H1 (cell line): ENCODE results near the gene SLC26A6. TPM values are rescaled to one million over a fixed set of nuclear protein-coding genes. Genes with fewer than 3 reads are reported as not detected.

Experiments
- CTCF ChIA-PET: fragments of 300-600 bp; sonication (Branson Sonifier 250); formaldehyde crosslinking; loops from one replicate; lab custom pipeline; 2021; ENCODE audit not compliant: partially characterized antibody; lab: Charles Lee
- POLR2A ChIA-PET: fragments of 300-600 bp; sonication (Branson Sonifier 250); formaldehyde crosslinking; loops from one replicate; lab custom pipeline; 2021; ENCODE audit warnings: inconsistent platforms; ENCODE audit not compliant: partially characterized antibody; lab: Charles Lee
- DNase-seq, 2 experiments: peaks; one replicate each; pipeline versions ENCODE4 v3.0.0 to v3.0.0-alpha.2; 2010 to 2022; ENCODE audit warnings: low spot score in 2 of 2, low read depth in 1 of 2, mixed read lengths in 1 of 2
- FAIRE-seq: peaks from 2 replicates; lab custom pipeline; 2011; peaks lifted over from hg19 to GRCh38; lab: Jason Lieb, UNC
- H2AFZ ChIP-seq: 2 replicates; pipeline ENCODE4 v1.8.1; 2012; ENCODE audit warnings: low read length, inconsistent platforms
- H2AK5ac ChIP-seq: 2 replicates; pipeline ENCODE4 v1.6.1; 2013; ENCODE audit warnings: low read depth, low read length
- H2BK120ac ChIP-seq: replicated peaks from 2 replicates; pipeline ENCODE3; 2013; ENCODE audit warnings: low read depth, low read length, inconsistent platforms
- H2BK12ac ChIP-seq: 2 replicates; pipeline ENCODE4 v1.6.1; 2013; ENCODE audit warnings: low read depth, low read length
- H2BK15ac ChIP-seq: 2 replicates; pipeline ENCODE4 v1.6.1; 2013; ENCODE audit warnings: low read length
- H2BK20ac ChIP-seq: 2 replicates; pipeline ENCODE4 v1.6.1; 2013; ENCODE audit warnings: low read length
- H2BK5ac ChIP-seq: 2 replicates; pipeline ENCODE4 v1.6.1; 2013; ENCODE audit warnings: low read depth, low read length
- H3K14ac ChIP-seq: 2 replicates; pipeline ENCODE4 v1.6.1; 2013; ENCODE audit warnings: inconsistent platforms; ENCODE audit not compliant: insufficient read length
- H3K18ac ChIP-seq: 2 replicates; pipeline ENCODE4 v1.6.1; 2013; ENCODE audit warnings: low read length; ENCODE audit errors: extremely low read depth
- H3K23ac ChIP-seq: 2 replicates; pipeline ENCODE4 v1.6.1; 2013; ENCODE audit warnings: inconsistent platforms; ENCODE audit not compliant: insufficient read length
- H3K23me2 ChIP-seq: 2 replicates; pipeline ENCODE4 v1.6.1; 2013; ENCODE audit warnings: low read depth, low read length
- H3K27ac ChIP-seq: 2 replicates; pipeline ENCODE4 v1.6.1; 2011; ENCODE audit warnings: low read depth, low read length, inconsistent platforms
- H3K27me3 ChIP-seq, 4 experiments: replicated peaks in 1 of 4; 1 replicate in 1 of 4; 2 replicates in 3 of 4; pipeline versions ENCODE4 v1.6.1 to v1.8.1; 2011 to 2013; ENCODE audit warnings: low read length in 3 of 4, mild to moderate bottlenecking in 3 of 4, inconsistent platforms in 2 of 4, mixed read lengths in 2 of 4, moderate library complexity in 1 of 4; ENCODE audit not compliant: control insufficient read depth in 3 of 4, insufficient read depth in 3 of 4; ENCODE audit errors: extremely low read depth in 1 of 4
- H3K36me3 ChIP-seq, 4 experiments: 2 replicates each; pipeline versions ENCODE4 v1.6.1 to v1.8.1; 2011 to 2013; ENCODE audit warnings: mild to moderate bottlenecking in 4 of 4, low read length in 3 of 4, moderate library complexity in 2 of 4, control low read depth in 1 of 4, inconsistent platforms in 1 of 4; ENCODE audit not compliant: insufficient read depth in 4 of 4, control insufficient read depth in 2 of 4
- H3K4ac ChIP-seq: replicated peaks from 2 replicates; pipeline ENCODE3; 2013; ENCODE audit warnings: low read length, low read depth, mixed read lengths, inconsistent platforms; ENCODE audit not compliant: insufficient read length
- H3K4me1 ChIP-seq, 4 experiments: replicated peaks in 1 of 4; 1 replicate in 1 of 4; 2 replicates in 3 of 4; pipeline versions ENCODE4 v1.6.1 to v1.8.1; 2011 to 2013; ENCODE audit warnings: low read length in 3 of 4, inconsistent platforms in 2 of 4, mixed read lengths in 1 of 4; ENCODE audit not compliant: insufficient read depth in 4 of 4, control insufficient read depth in 3 of 4
- H3K4me2 ChIP-seq, 2 experiments: 2 replicates each; pipeline versions ENCODE4 v1.6.1 to v1.8.1; 2011 to 2013; ENCODE audit warnings: low read depth in 2 of 2, low read length in 2 of 2, control low read depth in 1 of 2, inconsistent platforms in 1 of 2, mild to moderate bottlenecking in 1 of 2; ENCODE audit not compliant: insufficient read depth in 1 of 2
- H3K4me3 ChIP-seq, 4 experiments: fragments of 200-600, 300-600 bp in 1 of 4; sonication (generic), shearing (Covaris generic), sonication (Bioruptor Twin) in 1 of 4; 2 replicates each; pipeline versions ENCODE4 v1.5.1 to v1.8.1; 2011 to 2016; ENCODE audit warnings: low read length in 4 of 4, low read depth in 3 of 4, control low read depth in 2 of 4, inconsistent platforms in 2 of 4, mild to moderate bottlenecking in 2 of 4, mixed read lengths in 1 of 4, moderate library complexity in 1 of 4; ENCODE audit not compliant: insufficient read depth in 2 of 4; ENCODE audit errors: extremely low read depth in 1 of 4
- H3K56ac ChIP-seq: replicated peaks from 2 replicates; pipeline ENCODE3; 2013; ENCODE audit warnings: low read depth, mild to moderate bottlenecking, mixed read lengths, low read length, inconsistent platforms; ENCODE audit not compliant: insufficient read length
- H3K79me1 ChIP-seq: 2 replicates; pipeline ENCODE4 v1.6.1; 2013; ENCODE audit warnings: low read depth, low read length, control low read depth
- H3K79me2 ChIP-seq, 2 experiments: 2 replicates each; pipeline versions ENCODE4 v1.6.1 to v1.8.1; 2012 to 2013; ENCODE audit warnings: low read length in 2 of 2, mild to moderate bottlenecking in 2 of 2, inconsistent platforms in 1 of 2; ENCODE audit not compliant: insufficient read depth in 2 of 2, control insufficient read depth in 1 of 2
- H3K9ac ChIP-seq, 4 experiments: replicated peaks in 1 of 4; 1 replicate in 1 of 4; 2 replicates in 3 of 4; pipeline versions ENCODE4 v1.6.1 to v1.8.1; 2011 to 2013; ENCODE audit warnings: low read depth in 3 of 4, low read length in 3 of 4, control low read depth in 2 of 4, mild to moderate bottlenecking in 2 of 4, moderate library complexity in 2 of 4, inconsistent platforms in 1 of 4; ENCODE audit errors: extremely low read depth in 1 of 4
- H3K9me3 ChIP-seq, 2 experiments: 2 replicates each; pipeline versions ENCODE4 v1.6.1 to v1.8.1; 2012 to 2013; ENCODE audit warnings: mild to moderate bottlenecking in 2 of 2, moderate library complexity in 2 of 2, control low read depth in 1 of 2, inconsistent platforms in 1 of 2, low read depth in 1 of 2, low read length in 1 of 2, mixed read lengths in 1 of 2; ENCODE audit not compliant: insufficient read depth in 2 of 2
- H4K20me1 ChIP-seq, 2 experiments: replicated peaks in 1 of 2; 2 replicates each; pipeline versions ENCODE3 to v1.8.1; 2011 to 2013; ENCODE audit warnings: inconsistent platforms in 2 of 2, low read length in 2 of 2, mild to moderate bottlenecking in 1 of 2; ENCODE audit not compliant: insufficient read depth in 2 of 2, control insufficient read depth in 1 of 2
- H4K5ac ChIP-seq: 2 replicates; pipeline ENCODE4 v1.6.1; 2013; ENCODE audit warnings: low read length, low read depth, mixed read lengths, inconsistent platforms; ENCODE audit not compliant: insufficient read length
- H4K8ac ChIP-seq: 2 replicates; pipeline ENCODE4 v1.8.0; 2013; ENCODE audit warnings: mild to moderate bottlenecking, moderate library complexity, low read length, inconsistent platforms; ENCODE audit not compliant: insufficient read depth; ENCODE audit errors: extremely low read depth
- H4K91ac ChIP-seq: replicated peaks from 2 replicates; pipeline ENCODE3; 2013; ENCODE audit warnings: low read length, mixed read lengths, inconsistent platforms; ENCODE audit not compliant: insufficient read length
- BCL11A ChIP-seq, 2 experiments: IDR thresholded peaks; one replicate each; pipeline ENCODE4 v1.6.1; 2011; ENCODE audit warnings: low read depth in 2 of 2, low read length in 2 of 2, mild to moderate bottlenecking in 2 of 2
- CTCF ChIP-seq, 3 experiments: IDR thresholded peaks; 1 replicate in 2 of 3; 2 replicates in 1 of 3; pipeline versions ENCODE4 v1.5.1 to v1.6.1; 2011; ENCODE audit warnings: low read length in 3 of 3, mild to moderate bottlenecking in 3 of 3, inconsistent platforms in 2 of 3, low read depth in 1 of 3, moderate library complexity in 1 of 3; ENCODE audit not compliant: insufficient read depth in 1 of 3; ENCODE audit errors: control extremely low read depth in 1 of 3
- EZH2 ChIP-seq: fragments of 200-600 bp; sonication (generic); IDR thresholded peaks from 2 replicates; pipeline ENCODE4 v1.7.1; 2012; ENCODE audit warnings: low read depth, mild to moderate bottlenecking, moderate library complexity, low read length, inconsistent platforms; ENCODE audit not compliant: severe bottlenecking
- GABPA ChIP-seq: IDR thresholded peaks from 2 replicates; pipeline ENCODE4 v1.6.1; 2011; ENCODE audit warnings: mild to moderate bottlenecking, low read length, moderate library complexity, borderline replicate concordance; ENCODE audit not compliant: insufficient read depth
- JUN ChIP-seq: IDR thresholded peaks from 2 replicates; pipeline ENCODE4 v1.6.1; 2011; ENCODE audit warnings: low read depth, mild to moderate bottlenecking, improper control_type of control experiment, low read length
- KDM1A ChIP-seq: fragments of 200-600, 300-600 bp; sonication (generic); IDR thresholded peaks from 2 replicates; pipeline ENCODE4 v1.7.1; 2016; ENCODE audit warnings: mild to moderate bottlenecking, low read length, borderline replicate concordance
- RXRA ChIP-seq: IDR thresholded peaks from 2 replicates; pipeline ENCODE4 v1.6.1; 2011; ENCODE audit warnings: low read depth, mild to moderate bottlenecking, low read length, moderate library complexity; ENCODE audit not compliant: insufficient read depth
- SP2 ChIP-seq: IDR thresholded peaks from 2 replicates; pipeline ENCODE4 v1.6.1; 2012; ENCODE audit warnings: mild to moderate bottlenecking, low read length, inconsistent platforms
- TAF1 ChIP-seq: IDR thresholded peaks from 2 replicates; pipeline ENCODE4 v1.6.1; 2011; ENCODE audit warnings: mild to moderate bottlenecking, low read depth, low read length
- USF2 ChIP-seq: IDR thresholded peaks from 2 replicates; pipeline ENCODE4 v1.6.1; 2011; ENCODE audit warnings: low read length, improper control_type of control experiment
- WGBS, 2 experiments: shearing (Covaris generic) in 1 of 2; methylation state at CpG; one replicate each; pipeline versions ENCODE4 v1.1.6 to v1.1.7; 2013 to 2015; ENCODE audit warnings: low lambda C conversion rate in 2 of 2, mixed read lengths in 2 of 2, inconsistent platforms in 1 of 2, low coverage in 1 of 2, missing lambda C conversion rate in 1 of 2; ENCODE audit not compliant: insufficient replicate concordance in 2 of 2, insufficient coverage in 1 of 2, insufficient read length in 1 of 2; ENCODE audit errors: extremely low coverage in 1 of 2, missing lambda C conversion rate in 1 of 2; 5-methylcytosine and 5-hydroxymethylcytosine counted together
- polyA plus RNA-seq, 7 experiments: library from polyadenylated mRNA; depleted of rRNA in 3 of 7; stranded (reverse) in 5 of 7; unstranded in 2 of 7; fragments of >200 nt in 5 of 7; fragments of 200-250 nt in 2 of 7; gene quantifications; 1 replicate in 5 of 7; 2 replicates in 1 of 7; 4 replicates in 1 of 7; pipeline versions ENCODE4 v1.2.1 to v1.2.3, GENCODE V29; 2011 to 2013; ENCODE audit warnings: missing spikeins in 2 of 7, mixed read lengths in 2 of 7
- total RNA-seq: library from RNA; stranded (reverse); fragmentation: NEBNext Ultra II Directional; extraction: Animal tissue kit (Norgen Biotek cat#: 25700); gene quantifications from 2 replicates; pipeline ENCODE4 v1.2.1, GENCODE V29; 2021

Gene SLC26A6
- total and polyA plus RNA-seq, 2 of the 8 experiments (the other 6 are each of a cell fraction or from before 2014, with no cell fraction given), result 50.4 to 58.0 TPM

- H3K4me2 ChIP-seq, result no peak overlapping the region
- H3K9me3 ChIP-seq, result no peaks in the 10 kb centered on the region
- H4K20me1 ChIP-seq, result peaks cover 0 to 18% of the 10 kb centered on the region in 2 experiments
- H3K23ac ChIP-seq, result no peak overlapping the region
- no peak overlapping the region for H3K18ac ChIP-seq
- H3K27me3 ChIP-seq, result peaks cover 0 to 5% (median 3%) of the 10 kb centered on the region in 4 experiments; a peak in 3 of 7 replicates
- H4K5ac ChIP-seq, result no peak overlapping the region
- no peak overlapping the region for H2BK20ac ChIP-seq
- no peak overlapping the region for H2BK12ac ChIP-seq
- WGBS, 2 experiments, result 95% methylated on average over 12 of the region's 12 CpGs; no CpG with 5 or more reads in 1 of the 2 experiments
- no peak overlapping the region for H2BK15ac ChIP-seq
- no peaks in the 10 kb centered on the region for H3K79me1 ChIP-seq
- ChIA-PET POLR2A (interaction anchor here (7.7 to 10.5 kb wide), 2 partner anchors 13 to 14 kb away, joined by 59 to 111 read pairs; partner anchors contain the start of genes CELSR3 and SLC26A6), CTCF (interaction anchor here (1.2 kb wide), 1 partner anchor 215 kb away, joined by 3 read pairs; no protein-coding TSS in a partner anchor)
- H2AFZ ChIP-seq, result no peak overlapping the region
- H3K4ac ChIP-seq, result no peak overlapping the region
- H2AK5ac ChIP-seq, result no peak overlapping the region
- no peak overlapping the region for H3K4me3 ChIP-seq
- H3K14ac ChIP-seq, result no peak overlapping the region
- peaks cover 0 to 26% (median 8%) of the 10 kb centered on the region in 4 experiments; a peak in 5 of 8 replicates for H3K36me3 ChIP-seq
- H2BK5ac ChIP-seq, result no peak overlapping the region
- DNase-seq (no peak), FAIRE-seq (no peak)
- no peak overlapping the region for H3K56ac ChIP-seq
- no peak overlapping the region for H3K27ac ChIP-seq
- H3K79me2 ChIP-seq, result no peaks in the 10 kb centered on the region
- peaks cover 0 to 7% (median 7%) of the 10 kb centered on the region in 4 experiments; a peak in 6 of 7 replicates for H3K4me1 ChIP-seq
- no peak overlapping the region for H3K9ac ChIP-seq
- no peak overlapping the region for H2BK120ac ChIP-seq
- H4K91ac ChIP-seq, result no peak overlapping the region
- H3K23me2 ChIP-seq, result peaks cover 8% of the 10 kb centered on the region; the same call in 1 of the 2 replicates
- no peak overlapping the region for H4K8ac ChIP-seq
- no peak for TF ChIP-seq CTCF (IDR thresholded peaks at IDR 0.05; ENCODE audit: control extremely low read depth in 1 of 3, insufficient read depth in 1 of 3, low read depth in 1 of 3, low read length in 3 of 3)
- no peak for TF ChIP-seq EZH2
- TF ChIP-seq TAF1, result no peak
- no peak for TF ChIP-seq BCL11A (IDR thresholded peaks at IDR 0.05; ENCODE audit: low read depth in 2 of 2, low read length in 2 of 2)
- no peak for TF ChIP-seq RXRA
- no peak for TF ChIP-seq JUN
- TF ChIP-seq GABPA, result no peak
- TF ChIP-seq USF2, result no peak
- no peak for TF ChIP-seq KDM1A
- no peak for TF ChIP-seq SP2
Observed at GRCh38 chr3:48650723-48651122, 15.5 kb upstream of the SLC26A6 start.
